Measurements from ENCODE around the gene FILIP1L. TPM values are rescaled to one million over a fixed set of nuclear protein-coding genes. Genes with fewer than 3 reads are reported as not detected.

Gene FILIP1L
- total and polyA plus RNA-seq, 2 of the 13 experiments (the other 11 are each of a cell fraction or from before 2014, with no cell fraction given) = 8.1 to 187 TPM

DNA sequence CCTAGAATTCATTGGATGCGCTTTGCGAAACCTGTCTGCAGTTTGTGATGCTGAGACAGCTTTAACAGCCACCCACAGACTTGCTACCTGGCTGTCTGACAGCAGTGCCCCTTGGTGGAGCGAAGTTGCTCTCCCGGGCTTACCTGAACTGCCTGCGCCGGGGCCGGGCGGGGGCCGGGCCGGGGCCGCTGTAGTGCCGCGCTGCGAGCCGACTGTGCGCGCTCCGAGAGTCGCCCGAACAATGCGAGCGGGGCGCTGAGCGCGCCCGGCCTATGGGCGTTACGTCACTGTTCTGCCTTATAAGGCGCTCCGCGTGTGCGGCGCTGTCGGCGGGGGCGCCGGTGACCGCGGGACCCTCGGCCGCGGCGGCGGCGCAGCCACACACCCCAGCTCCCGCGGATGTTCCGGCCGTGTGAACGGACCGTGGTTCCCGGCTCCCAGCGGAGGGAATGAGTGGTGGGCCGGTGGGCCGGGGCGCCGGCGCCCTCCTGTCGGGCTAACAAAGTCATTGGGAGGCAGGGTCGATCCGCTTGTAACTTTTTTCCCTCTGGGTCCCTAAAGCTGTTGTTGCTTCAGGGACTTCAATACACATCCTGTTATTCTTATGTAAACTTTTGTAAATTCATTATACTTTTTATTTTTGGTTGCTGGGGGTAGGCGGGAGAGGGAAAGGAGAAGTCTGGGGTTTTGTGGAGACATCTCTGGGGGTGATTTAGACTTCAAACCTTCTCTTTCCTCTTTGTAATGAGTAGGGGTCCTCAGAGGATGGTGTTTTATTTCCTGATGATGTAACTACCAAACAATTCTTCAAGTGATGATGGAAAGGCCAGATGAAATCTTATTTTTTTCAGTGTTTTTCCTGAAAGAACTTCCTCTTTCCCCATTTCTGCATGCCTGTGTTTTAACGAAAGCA lies 238.1 kb downstream of the FILIP1L start (continued):
- TF ChIP-seq ZBTB21 (CRISPR knock-in tag; IDR thresholded peaks at IDR 0.05) (no peak), ZKSCAN8 (CRISPR knock-in tag; IDR thresholded peaks at IDR 0.05; ENCODE audit: borderline replicate concordance) (0 out of 2 replicates have a peak, but pooled peaks have one; percentile 37), ZNF841 (CRISPR knock-in tag; IDR thresholded peaks at IDR 0.05; ENCODE audit: borderline replicate concordance) (no peak), NFE2L1 (CRISPR knock-in tag; IDR thresholded peaks at IDR 0.05; ENCODE audit: borderline replicate concordance) (no peak), CAMTA2 (CRISPR knock-in tag; IDR thresholded peaks at IDR 0.05; ENCODE audit: borderline replicate concordance) (no peak), XRCC5 (optimal IDR thresholded peaks at IDR 0.05; ENCODE audit: low read length) (peak; percentile 45), ELF1 (CRISPR knock-in tag; IDR thresholded peaks at IDR 0.05) (no peak), SP1 (IDR thresholded peaks at IDR 0.05) (no peak), SP1 (CRISPR knock-in tag; IDR thresholded peaks at IDR 0.05) (no peak), ZFY (CRISPR knock-in tag; IDR thresholded peaks at IDR 0.05) (peak; percentile 85), HNRNPH1 (optimal IDR thresholded peaks at IDR 0.05; ENCODE audit: low read depth, low read length) (no peak), PPARG (CRISPR knock-in tag; conservative IDR thresholded peaks at IDR 0.05) (peak; percentile 81), ZFP90 (CRISPR knock-in tag; IDR thresholded peaks at IDR 0.05; ENCODE audit: borderline replicate concordance) (peak; percentile 81; the same call in 1 of the 2 replicates)
- TF ChIP-seq, protein P1, sequence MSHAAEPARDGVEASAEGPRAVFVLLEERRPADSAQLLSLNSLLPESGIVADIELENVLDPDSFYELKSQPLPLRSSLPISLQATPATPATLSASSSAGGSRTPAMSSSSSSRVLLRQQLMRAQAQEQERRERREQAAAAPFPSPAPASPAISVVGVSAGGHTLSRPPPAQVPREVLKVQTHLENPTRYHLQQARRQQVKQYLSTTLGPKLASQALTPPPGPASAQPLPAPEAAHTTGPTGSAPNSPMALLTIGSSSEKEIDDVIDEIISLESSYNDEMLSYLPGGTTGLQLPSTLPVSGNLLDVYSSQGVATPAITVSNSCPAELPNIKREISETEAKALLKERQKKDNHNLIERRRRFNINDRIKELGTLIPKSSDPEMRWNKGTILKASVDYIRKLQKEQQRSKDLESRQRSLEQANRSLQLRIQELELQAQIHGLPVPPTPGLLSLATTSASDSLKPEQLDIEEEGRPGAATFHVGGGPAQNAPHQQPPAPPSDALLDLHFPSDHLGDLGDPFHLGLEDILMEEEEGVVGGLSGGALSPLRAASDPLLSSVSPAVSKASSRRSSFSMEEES (CRISPR knock-in tag; IDR thresholded peaks at IDR 0.05) = 0 out of 2 replicates have a peak, but pooled peaks have one; percentile 38
- TF ChIP-seq, protein P2, sequence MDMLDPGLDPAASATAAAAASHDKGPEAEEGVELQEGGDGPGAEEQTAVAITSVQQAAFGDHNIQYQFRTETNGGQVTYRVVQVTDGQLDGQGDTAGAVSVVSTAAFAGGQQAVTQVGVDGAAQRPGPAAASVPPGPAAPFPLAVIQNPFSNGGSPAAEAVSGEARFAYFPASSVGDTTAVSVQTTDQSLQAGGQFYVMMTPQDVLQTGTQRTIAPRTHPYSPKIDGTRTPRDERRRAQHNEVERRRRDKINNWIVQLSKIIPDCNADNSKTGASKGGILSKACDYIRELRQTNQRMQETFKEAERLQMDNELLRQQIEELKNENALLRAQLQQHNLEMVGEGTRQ (IDR thresholded peaks at IDR 0.05; ENCODE audit: low read depth, low read length) = no peak
- TF ChIP-seq, protein P2 (CRISPR knock-in tag; IDR thresholded peaks at IDR 0.05; ENCODE audit: borderline replicate concordance) = peak; percentile 90; the same call in 1 of the 2 replicates
- TF ChIP-seq, protein P3, sequence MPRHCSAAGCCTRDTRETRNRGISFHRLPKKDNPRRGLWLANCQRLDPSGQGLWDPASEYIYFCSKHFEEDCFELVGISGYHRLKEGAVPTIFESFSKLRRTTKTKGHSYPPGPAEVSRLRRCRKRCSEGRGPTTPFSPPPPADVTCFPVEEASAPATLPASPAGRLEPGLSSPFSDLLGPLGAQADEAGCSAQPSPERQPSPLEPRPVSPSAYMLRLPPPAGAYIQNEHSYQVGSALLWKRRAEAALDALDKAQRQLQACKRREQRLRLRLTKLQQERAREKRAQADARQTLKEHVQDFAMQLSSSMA (CRISPR knock-in tag; IDR thresholded peaks at IDR 0.05) = 0 out of 2 replicates have a peak, but pooled peaks have one; percentile 53
- TF ChIP-seq, protein P4, sequence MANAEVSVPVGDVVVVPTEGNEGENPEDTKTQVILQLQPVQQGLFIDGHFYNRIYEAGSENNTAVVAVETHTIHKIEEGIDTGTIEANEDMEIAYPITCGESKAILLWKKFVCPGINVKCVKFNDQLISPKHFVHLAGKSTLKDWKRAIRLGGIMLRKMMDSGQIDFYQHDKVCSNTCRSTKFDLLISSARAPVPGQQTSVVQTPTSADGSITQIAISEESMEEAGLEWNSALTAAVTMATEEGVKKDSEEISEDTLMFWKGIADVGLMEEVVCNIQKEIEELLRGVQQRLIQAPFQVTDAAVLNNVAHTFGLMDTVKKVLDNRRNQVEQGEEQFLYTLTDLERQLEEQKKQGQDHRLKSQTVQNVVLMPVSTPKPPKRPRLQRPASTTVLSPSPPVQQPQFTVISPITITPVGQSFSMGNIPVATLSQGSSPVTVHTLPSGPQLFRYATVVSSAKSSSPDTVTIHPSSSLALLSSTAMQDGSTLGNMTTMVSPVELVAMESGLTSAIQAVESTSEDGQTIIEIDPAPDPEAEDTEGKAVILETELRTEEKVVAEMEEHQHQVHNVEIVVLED (CRISPR knock-in tag; IDR thresholded peaks at IDR 0.05; ENCODE audit: borderline replicate concordance) = peak; percentile 71; the same call in 1 of the 2 replicates
- TF ChIP-seq, protein P5, sequence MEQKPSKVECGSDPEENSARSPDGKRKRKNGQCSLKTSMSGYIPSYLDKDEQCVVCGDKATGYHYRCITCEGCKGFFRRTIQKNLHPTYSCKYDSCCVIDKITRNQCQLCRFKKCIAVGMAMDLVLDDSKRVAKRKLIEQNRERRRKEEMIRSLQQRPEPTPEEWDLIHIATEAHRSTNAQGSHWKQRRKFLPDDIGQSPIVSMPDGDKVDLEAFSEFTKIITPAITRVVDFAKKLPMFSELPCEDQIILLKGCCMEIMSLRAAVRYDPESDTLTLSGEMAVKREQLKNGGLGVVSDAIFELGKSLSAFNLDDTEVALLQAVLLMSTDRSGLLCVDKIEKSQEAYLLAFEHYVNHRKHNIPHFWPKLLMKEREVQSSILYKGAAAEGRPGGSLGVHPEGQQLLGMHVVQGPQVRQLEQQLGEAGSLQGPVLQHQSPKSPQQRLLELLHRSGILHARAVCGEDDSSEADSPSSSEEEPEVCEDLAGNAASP (CRISPR knock-in tag; IDR thresholded peaks at IDR 0.05; ENCODE audit: borderline replicate concordance) = 0 out of 2 replicates have a peak, but pooled peaks have one; percentile 30

All from HepG2 (cell line).